Measurements from ENCODE around the gene SLC6A18.

The SLC6A18 gene

GRCh38 chr5:1202798-1203185, 22.4 kb upstream of the SLC6A18 start:
- Mint-ChIP-seq H3K36me3 (ENCODE audit: insufficient read depth) (no peaks in the 10 kb centered on the region), H3K27ac (no peak overlapping the region), H3K9me3 (no peaks in the 10 kb centered on the region), H3K27me3 (peaks cover 11 to 33% of the 10 kb centered on the region in 2 donors), H3K4me3 (no peak overlapping the region), H3K4me1 (ENCODE audit: low read depth in 2 of 2) (peaks cover 0 to 3% of the 10 kb centered on the region in 2 donors)
- DNase-seq (no peak), ATAC-seq (replicated peaks) (no peak)

- H3K27ac Mint-ChIP-seq: no peak overlapping the region
- H3K27me3 Mint-ChIP-seq: peaks cover 14 to 38% of the 10 kb centered on the region in 2 donors
- no peak for DNase-seq
- no peak for ATAC-seq (replicated peaks)
- H3K9me3 Mint-ChIP-seq: no peaks in the 10 kb centered on the region
- H3K36me3 Mint-ChIP-seq (ENCODE audit: insufficient read depth): no peaks in the 10 kb centered on the region
- H3K4me3 Mint-ChIP-seq: no peak overlapping the region
- H3K4me1 Mint-ChIP-seq (ENCODE audit: low read depth in 2 of 2): peaks cover 0 to 3% of the 10 kb centered on the region in 2 donors
Measured at GRCh38 chr5:1203311-1203967, 21.7 kb upstream of the SLC6A18 start.

GRCh38 chr5:1203968-1204692, 21.1 kb upstream of the SLC6A18 start:
- ATAC-seq (replicated peaks) (no peak), DNase-seq (no peak)
- Mint-ChIP-seq H3K4me3 (no peak overlapping the region), H3K27ac (no peak overlapping the region), H3K36me3 (ENCODE audit: insufficient read depth) (no peaks in the 10 kb centered on the region), H3K9me3 (no peaks in the 10 kb centered on the region), H3K4me1 (ENCODE audit: low read depth in 2 of 2) (peaks cover 0 to 3% of the 10 kb centered on the region in 2 donors), H3K27me3 (peaks cover 14 to 38% of the 10 kb centered on the region in 2 donors)

- no peak overlapping the region for H3K4me3 Mint-ChIP-seq
- H3K36me3 Mint-ChIP-seq (ENCODE audit: insufficient read depth): no peaks in the 10 kb centered on the region
- peaks cover 14 to 38% of the 10 kb centered on the region in 2 donors for H3K27me3 Mint-ChIP-seq
- H3K27ac Mint-ChIP-seq: no peak overlapping the region
- H3K4me1 Mint-ChIP-seq (ENCODE audit: low read depth in 2 of 2): peaks cover 0 to 3% of the 10 kb centered on the region in 2 donors
- DNase-seq (no peak), ATAC-seq (replicated peaks) (no peak)
- H3K9me3 Mint-ChIP-seq: no peaks in the 10 kb centered on the region
Measured at GRCh38 chr5:1204693-1205242, 20.4 kb upstream of the SLC6A18 start.

GRCh38 chr5:1205255-1206180, 19.7 kb upstream of the SLC6A18 start:
- no peaks in the 10 kb centered on the region for H3K36me3 Mint-ChIP-seq (ENCODE audit: insufficient read depth)
- H3K27ac Mint-ChIP-seq: no peak overlapping the region
- H3K4me1 Mint-ChIP-seq (ENCODE audit: low read depth in 2 of 2): peaks cover 0 to 3% of the 10 kb centered on the region in 2 donors
- H3K4me3 Mint-ChIP-seq: no peak overlapping the region
- no peaks in the 10 kb centered on the region for H3K9me3 Mint-ChIP-seq
- ATAC-seq (replicated peaks) (no peak), DNase-seq (no peak)
- peaks cover 14 to 38% of the 10 kb centered on the region in 2 donors for H3K27me3 Mint-ChIP-seq

GRCh38 chr5:1206521-1207412, 18.4 kb upstream of the SLC6A18 start:
- peaks cover 14 to 38% of the 10 kb centered on the region in 2 donors for H3K27me3 Mint-ChIP-seq
- no peaks in the 10 kb centered on the region for H3K9me3 Mint-ChIP-seq
- no peak overlapping the region for H3K27ac Mint-ChIP-seq
- H3K4me1 Mint-ChIP-seq (ENCODE audit: low read depth in 2 of 2): peaks cover 0 to 3% of the 10 kb centered on the region in 2 donors
- H3K4me3 Mint-ChIP-seq: no peak overlapping the region
- ATAC-seq (replicated peaks) (no peak), DNase-seq (no peak)
- no peaks in the 10 kb centered on the region for H3K36me3 Mint-ChIP-seq (ENCODE audit: insufficient read depth)

- Mint-ChIP-seq H3K4me1 (ENCODE audit: low read depth in 2 of 2) (peaks cover 0 to 3% of the 10 kb centered on the region in 2 donors), H3K27me3 (peaks cover 14 to 38% of the 10 kb centered on the region in 2 donors), H3K9me3 (no peaks in the 10 kb centered on the region), H3K4me3 (no peak overlapping the region), H3K27ac (no peak overlapping the region), H3K36me3 (ENCODE audit: insufficient read depth) (no peaks in the 10 kb centered on the region)
- no peak for DNase-seq
- no peak for ATAC-seq (replicated peaks)
Measured at GRCh38 chr5:1207555-1207954, 17.6 kb upstream of the SLC6A18 start.

- peaks cover 0 to 3% of the 10 kb centered on the region in 2 donors for H3K4me1 Mint-ChIP-seq (ENCODE audit: low read depth in 2 of 2)
- H3K4me3 Mint-ChIP-seq: no peak overlapping the region
- H3K36me3 Mint-ChIP-seq (ENCODE audit: insufficient read depth): no peaks in the 10 kb centered on the region
- no peak for DNase-seq
- H3K9me3 Mint-ChIP-seq: no peaks in the 10 kb centered on the region
- H3K27ac Mint-ChIP-seq: no peak overlapping the region
- ATAC-seq (replicated peaks): no peak
- H3K27me3 Mint-ChIP-seq: peaks cover 14 to 38% of the 10 kb centered on the region in 2 donors
Measured at GRCh38 chr5:1208221-1208742, 16.9 kb upstream of the SLC6A18 start.

- peaks cover 14 to 38% of the 10 kb centered on the region in 2 donors for H3K27me3 Mint-ChIP-seq
- no peak overlapping the region for H3K4me3 Mint-ChIP-seq
- H3K9me3 Mint-ChIP-seq: no peaks in the 10 kb centered on the region
- H3K4me1 Mint-ChIP-seq (ENCODE audit: low read depth in 2 of 2): peaks cover 0 to 3% of the 10 kb centered on the region in 2 donors
- no peak for DNase-seq
- no peak for ATAC-seq (replicated peaks)
- H3K27ac Mint-ChIP-seq: no peak overlapping the region
- H3K36me3 Mint-ChIP-seq (ENCODE audit: insufficient read depth): peaks cover 2% of the 10 kb centered on the region
Measured at GRCh38 chr5:1208743-1209488, 16.3 kb upstream of the SLC6A18 start.

- Mint-ChIP-seq H3K4me1 (ENCODE audit: low read depth in 2 of 2) (peaks cover 0 to 3% of the 10 kb centered on the region in 2 donors), H3K4me3 (no peak overlapping the region), H3K27me3 (peaks cover 14 to 39% of the 10 kb centered on the region in 2 donors), H3K36me3 (ENCODE audit: insufficient read depth) (peaks cover 4% of the 10 kb centered on the region), H3K9me3 (no peaks in the 10 kb centered on the region), H3K27ac (no peak overlapping the region)
- DNase-seq (no peak), ATAC-seq (replicated peaks) (no peak)
Measured at GRCh38 chr5:1209489-1209852, 15.7 kb upstream of the SLC6A18 start.

- Mint-ChIP-seq H3K4me1 (ENCODE audit: low read depth in 2 of 2) (peaks cover 0 to 2% of the 10 kb centered on the region in 2 donors), H3K27me3 (peaks cover 17 to 39% of the 10 kb centered on the region in 2 donors), H3K9me3 (no peaks in the 10 kb centered on the region), H3K4me3 (no peak overlapping the region), H3K27ac (no peak overlapping the region), H3K36me3 (ENCODE audit: insufficient read depth) (peaks cover 4% of the 10 kb centered on the region)
- no peak for DNase-seq
- ATAC-seq (replicated peaks): no peak
Measured at GRCh38 chr5:1209896-1210776, 15.0 kb upstream of the SLC6A18 start.

All from effector memory CD8-positive, alpha-beta T cell (primary cell).